ACHN (cell line): ENCODE data around the gene SPACA6.

ENCODE experiments used
- DNase-seq: peaks from one replicate; pipeline ENCODE4 v3.0.0-alpha.2; 2015
- in situ Hi-C: cut with HindIII; loops from 2 replicates; pipeline ENCODE4 v1.10.0; 2017; ENCODE audit warnings: low sequenced_read_pairs, low pct_ligation_motif_present, low pct_unique_long_range_greater_than_20kb

Gene SPACA6

GRCh38 chr19:51687791-51688670 is 5.1 kb upstream of the SPACA6 start:
- peak; percentile 64 for DNase-seq
- in situ Hi-C loops = no loop called here

GRCh38 chr19:51688671-51689571 is 4.2 kb upstream of the SPACA6 start:
- peak; percentile 89 for DNase-seq
- in situ Hi-C loops = no loop called here

GRCh38 chr19:51689751-51690453 is 3.2 kb upstream of the SPACA6 start:
- in situ Hi-C loops = no loop called here
- DNase-seq = peak; percentile 26

- in situ Hi-C loops = no loop called here
- peak; percentile 62 for DNase-seq
Measured at GRCh38 chr19:51690454-51691073, 2.6 kb upstream of the SPACA6 start.

- in situ Hi-C loops = no loop called here
- DNase-seq = peak; percentile 9
Measured at GRCh38 chr19:51691074-51691583, 2.0 kb upstream of the SPACA6 start.

- in situ Hi-C loops = no loop called here
- no peak for DNase-seq
Measured at GRCh38 chr19:51691584-51692428, 1.3 kb upstream of the SPACA6 start.

- no peak for DNase-seq
- in situ Hi-C loops = no loop called here
Measured at GRCh38 chr19:51692468-51692867, 662 bp upstream of the SPACA6 start.

- DNase-seq = no peak
- in situ Hi-C loops = no loop called here
Measured at GRCh38 chr19:51693819-51694218, 689 bp downstream of the SPACA6 start.

- DNase-seq = no peak
- in situ Hi-C loops = no loop called here
Measured at GRCh38 chr19:51694318-51695085, 1.4 kb downstream of the SPACA6 start.

GRCh38 chr19:51695088-51695487 is 2.0 kb downstream of the SPACA6 start:
- no peak for DNase-seq
- in situ Hi-C loops = no loop called here

- no peak for DNase-seq
- in situ Hi-C loops = no loop called here
Measured at GRCh38 chr19:51695702-51696315, 2.7 kb downstream of the SPACA6 start.

GRCh38 chr19:51696606-51697005 is 3.5 kb downstream of the SPACA6 start:
- in situ Hi-C loops = no loop called here
- no peak for DNase-seq

GRCh38 chr19:51697169-51697776 is 4.1 kb downstream of the SPACA6 start:
- no peak for DNase-seq
- in situ Hi-C loops = no loop called here

GRCh38 chr19:51698296-51698695 is 5.2 kb downstream of the SPACA6 start:
- in situ Hi-C loops = no loop called here

GRCh38 chr19:51699170-51699569 is 6.0 kb downstream of the SPACA6 start:
- no peak for DNase-seq
- in situ Hi-C loops = no loop called here

More at GRCh38 chr19:51698296-51698695, 5.2 kb downstream of the SPACA6 start:
- no peak for DNase-seq

GRCh38 chr19:51701468-51702100 is 8.5 kb downstream of the SPACA6 start:
- in situ Hi-C loops = no loop called here
- DNase-seq = no peak
